Stimulated activated CD8-positive, alpha-beta memory T cell treated with anti-CD3 and anti-CD28 coated beads, Interleukin-2, amount 100 ng/mL, for 48 hours (primary cell): ENCODE results near the gene CCL18.
A peak's percentile ranks its signal among the peaks of the same experiment; 100 is the strongest.
"Not testable (repeated sequence)": the region's sequence is repeated elsewhere in the genome, so short reads cannot be mapped to it uniquely, and the experiment has no call there.

Experiments
- DNase-seq, 2 donors: peaks; one replicate each; pipeline ENCODE4 v3.0.0-alpha.2; 2020; ENCODE audit warnings: low read depth in 2 of 2

Gene CCL18

GRCh38 chr17:36103401-36103975 lies 39.4 kb downstream of the CCL18 start, which contains the start of gene CCL4:
TSS of gene CCL4 (plus strand) at chr17:36103827. CDS start at chr17:36103906, 79 bp downstream.
- DNase-seq: not testable (repeated sequence)

DNA sequence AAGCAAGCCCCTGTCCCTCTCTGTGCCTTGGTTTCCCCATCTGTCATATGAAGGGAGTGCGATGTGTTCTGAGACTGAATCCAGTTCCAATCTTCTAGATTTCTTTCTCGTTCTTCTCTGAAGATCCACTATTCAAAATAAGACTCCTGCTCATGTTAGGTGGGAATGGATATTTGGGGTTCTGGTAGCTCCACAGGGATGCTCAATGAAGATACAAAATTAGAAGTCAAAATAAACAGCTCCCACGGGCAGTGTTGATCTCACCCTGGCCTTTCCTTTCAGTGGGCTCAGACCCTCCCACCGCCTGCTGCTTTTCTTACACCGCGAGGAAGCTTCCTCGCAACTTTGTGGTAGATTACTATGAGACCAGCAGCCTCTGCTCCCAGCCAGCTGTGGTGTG lies 40.2 kb downstream of the CCL18 start:
- not testable (repeated sequence) for DNase-seq

- no peak for DNase-seq
Observed at GRCh38 chr17:36104701-36105181, 40.7 kb downstream of the CCL18 start.

- DNase-seq: no peak
Observed at GRCh38 chr17:36105781-36106492, 41.9 kb downstream of the CCL18 start.

- no peak for DNase-seq
Observed at GRCh38 chr17:36106493-36106835, 42.4 kb downstream of the CCL18 start.

GRCh38 chr17:36107660-36108059 lies 43.6 kb downstream of the CCL18 start:
- no peak for DNase-seq

DNA sequence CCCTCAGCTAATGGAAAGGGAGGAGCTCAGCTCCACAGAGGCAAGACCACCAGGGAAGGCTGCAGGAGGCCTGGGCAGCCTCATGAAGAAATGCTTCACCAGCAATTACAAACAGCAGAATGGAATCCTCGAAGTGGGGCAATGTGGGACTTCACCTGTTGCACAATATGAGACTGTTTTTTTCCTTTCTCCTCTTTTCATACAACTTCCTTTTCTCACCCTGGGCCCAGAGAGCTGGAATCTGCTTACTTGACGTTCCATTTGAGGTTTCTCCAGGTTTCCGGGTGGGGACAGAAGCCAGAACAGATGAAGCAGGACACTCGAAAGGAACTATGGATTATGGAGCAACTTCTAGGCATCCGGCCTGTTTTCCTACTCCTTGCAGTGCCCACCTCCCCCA lies 44.2 kb downstream of the CCL18 start:
- not testable (repeated sequence) for DNase-seq

- no peak for DNase-seq
Observed at GRCh38 chr17:36111068-36111490, 47.0 kb downstream of the CCL18 start.

GRCh38 chr17:36112572-36112971 lies 48.5 kb downstream of the CCL18 start:
- DNase-seq: no peak

- DNase-seq: not testable (repeated sequence)
Observed at GRCh38 chr17:36113131-36113530, 49.1 kb downstream of the CCL18 start.

- DNase-seq: not testable (repeated sequence)
Observed at GRCh38 chr17:36114971-36115648, 51.0 kb downstream of the CCL18 start.

DNA sequence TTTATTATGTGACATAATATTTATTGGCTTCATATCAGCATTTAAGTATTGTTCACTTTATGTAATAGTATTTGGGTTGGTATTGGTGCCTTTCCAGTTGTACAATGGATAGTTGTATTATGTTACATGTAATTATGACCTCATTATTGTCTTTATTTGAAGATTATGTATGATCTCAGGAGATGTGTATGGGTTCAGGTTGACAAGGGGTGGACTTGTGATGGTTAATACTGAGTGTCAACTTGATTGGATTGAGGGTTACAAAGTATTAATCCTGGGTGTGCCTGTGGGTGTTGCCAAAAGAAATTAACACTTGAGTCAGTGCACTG lies 51.5 kb downstream of the CCL18 start:
- not testable (repeated sequence) for DNase-seq

DNA sequence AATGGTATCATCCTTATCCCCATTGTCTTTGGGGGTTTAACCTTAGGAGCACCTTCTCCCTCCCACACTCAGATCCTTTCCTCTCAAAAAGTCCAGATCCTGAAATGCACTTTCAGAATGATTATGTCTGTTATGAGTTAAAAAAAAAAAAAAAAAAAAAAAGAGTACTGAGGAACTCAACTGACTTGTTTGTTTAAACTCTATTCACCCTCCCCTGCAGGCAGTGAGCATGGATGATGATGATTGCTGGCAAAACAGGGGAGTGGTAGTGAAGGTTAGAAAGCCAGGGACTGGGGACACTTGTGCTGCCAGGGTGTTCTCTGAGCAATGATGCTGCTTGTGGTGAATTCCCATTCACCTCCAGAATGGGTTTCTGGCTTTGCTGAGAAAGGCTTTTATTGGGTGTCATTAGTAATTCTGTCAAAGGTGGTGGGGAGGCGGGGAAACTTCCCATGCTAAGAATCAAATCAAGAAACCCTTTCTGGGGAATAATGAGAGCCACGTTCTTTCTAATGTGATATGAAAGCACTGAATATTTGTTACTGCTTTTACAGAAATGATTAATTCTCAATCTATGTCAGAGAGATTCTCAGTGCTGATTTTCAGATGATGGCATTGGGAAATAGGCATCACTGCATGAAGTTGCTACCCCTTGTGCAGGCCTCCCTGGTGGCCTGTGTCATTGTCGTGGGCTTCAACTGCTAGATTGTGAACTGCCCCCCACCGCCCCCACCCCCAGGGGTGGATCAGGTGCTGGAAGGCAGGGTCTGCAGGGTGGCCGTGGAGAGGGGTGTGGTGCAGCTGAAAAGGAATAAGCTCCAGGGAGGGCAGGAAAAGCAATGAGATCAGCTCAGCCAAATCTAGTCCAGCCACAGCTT lies 53.7 kb downstream of the CCL18 start:
- DNase-seq: peak in 1 of 2 donors; percentile 28

- DNase-seq: no peak
Observed at GRCh38 chr17:36118477-36119353, 54.6 kb downstream of the CCL18 start.

- no peak for DNase-seq
Observed at GRCh38 chr17:36120221-36120620, 56.1 kb downstream of the CCL18 start.

DNA sequence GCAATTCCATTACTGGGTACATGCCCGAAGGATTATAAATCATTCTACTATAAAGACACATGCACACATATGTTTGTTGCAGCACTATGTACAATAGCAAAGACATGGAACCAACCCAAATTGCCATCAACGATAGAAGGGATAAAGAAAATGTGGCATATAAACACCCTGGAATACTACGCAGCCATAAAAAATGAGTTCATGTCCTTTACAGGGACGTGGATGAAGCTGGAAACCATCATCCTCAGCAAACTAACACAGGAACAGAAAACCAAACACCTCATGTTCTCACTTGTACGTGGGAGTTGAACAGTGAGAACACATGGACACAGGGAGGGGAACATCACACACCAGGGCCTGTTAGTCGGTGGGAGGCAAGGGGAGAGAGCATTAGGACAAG lies 57.0 kb downstream of the CCL18 start:
- not testable (repeated sequence) for DNase-seq
